Measurements from ENCODE around the gene LCE3D.

LCE3D gene

DNA sequence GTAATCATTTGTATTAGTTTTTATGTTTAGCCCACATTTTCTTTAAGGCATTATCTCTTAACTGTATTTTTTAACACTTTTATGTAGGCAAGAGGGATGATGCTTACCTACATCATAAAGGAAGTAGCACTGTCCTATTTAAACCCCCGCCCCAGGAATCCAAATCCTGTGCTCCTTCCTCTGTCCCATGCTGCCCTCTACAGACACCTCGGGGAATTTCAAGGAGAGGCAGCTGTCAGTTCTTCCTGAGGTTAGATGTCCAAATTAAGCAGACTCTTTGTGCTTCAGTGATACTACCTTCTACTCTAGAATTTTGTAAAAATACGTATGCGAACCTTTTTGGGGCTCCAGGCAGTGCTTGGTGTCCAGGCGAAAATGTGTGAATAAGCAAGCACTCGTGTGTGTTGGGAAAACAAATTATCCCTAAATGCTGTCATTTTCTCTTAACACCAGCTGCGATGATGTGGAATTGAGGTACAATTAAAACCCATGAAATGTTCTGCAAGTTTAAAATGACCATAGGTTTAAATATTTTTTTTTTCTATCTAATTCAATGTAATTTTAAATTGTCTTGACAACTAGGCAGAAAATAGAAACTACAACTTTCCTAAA lies 46.9 kb downstream of the LCE3D start:
- Histone ChIP-seq H3K36me3 (ENCODE audit: insufficient read depth, low read length) (no peaks in the 10 kb centered on the region), H3K79me2 (ENCODE audit: insufficient read depth, low read length) (no peaks in the 10 kb centered on the region), H2AFZ (ENCODE audit: low read depth, low read length) (no peak overlapping the region), H3K4me1 (ENCODE audit: insufficient read depth, low read length) (no peaks in the 10 kb centered on the region), H3K9me3 (ENCODE audit: insufficient read depth, low read length, severe bottlenecking) (no peaks in the 10 kb centered on the region), H3K27ac (ENCODE audit: low read length) (no peak overlapping the region), H3K9ac (ENCODE audit: low read depth, low read length) (no peak overlapping the region), H3K4me3 (ENCODE audit: low read depth in 1 of 2, low read length in 2 of 2) (no peak overlapping the region), H3K4me2 (ENCODE audit: insufficient read depth, low read length) (no peak overlapping the region), H4K20me1 (ENCODE audit: insufficient read depth, low read length) (no peaks in the 10 kb centered on the region), H3K27me3 (ENCODE audit: insufficient read depth, low read length, poor library complexity) (no peaks in the 10 kb centered on the region)
- no peak for ATAC-seq (ENCODE audit: insufficient read depth, low read depth)
- DNase-seq = peak; percentile 46
- TF ChIP-seq, protein P1, sequence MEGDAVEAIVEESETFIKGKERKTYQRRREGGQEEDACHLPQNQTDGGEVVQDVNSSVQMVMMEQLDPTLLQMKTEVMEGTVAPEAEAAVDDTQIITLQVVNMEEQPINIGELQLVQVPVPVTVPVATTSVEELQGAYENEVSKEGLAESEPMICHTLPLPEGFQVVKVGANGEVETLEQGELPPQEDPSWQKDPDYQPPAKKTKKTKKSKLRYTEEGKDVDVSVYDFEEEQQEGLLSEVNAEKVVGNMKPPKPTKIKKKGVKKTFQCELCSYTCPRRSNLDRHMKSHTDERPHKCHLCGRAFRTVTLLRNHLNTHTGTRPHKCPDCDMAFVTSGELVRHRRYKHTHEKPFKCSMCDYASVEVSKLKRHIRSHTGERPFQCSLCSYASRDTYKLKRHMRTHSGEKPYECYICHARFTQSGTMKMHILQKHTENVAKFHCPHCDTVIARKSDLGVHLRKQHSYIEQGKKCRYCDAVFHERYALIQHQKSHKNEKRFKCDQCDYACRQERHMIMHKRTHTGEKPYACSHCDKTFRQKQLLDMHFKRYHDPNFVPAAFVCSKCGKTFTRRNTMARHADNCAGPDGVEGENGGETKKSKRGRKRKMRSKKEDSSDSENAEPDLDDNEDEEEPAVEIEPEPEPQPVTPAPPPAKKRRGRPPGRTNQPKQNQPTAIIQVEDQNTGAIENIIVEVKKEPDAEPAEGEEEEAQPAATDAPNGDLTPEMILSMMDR (IDR thresholded peaks at IDR 0.05; ENCODE audit: borderline replicate concordance, extremely low read depth, low read length, poor library complexity, severe bottlenecking) = peak; percentile 79
- TF ChIP-seq EZH2 (IDR thresholded peaks at IDR 0.05; ENCODE audit: borderline replicate concordance, low read depth, low read length, severe bottlenecking) = no peak

Data from DND-41 (cell line).